ENCODE measurements around the gene GFI1B. TPM values are rescaled to one million over a fixed set of nuclear protein-coding genes. Genes with fewer than 3 reads are reported as not detected.

GFI1B gene
- total and polyA plus RNA-seq, 2 of the 13 experiments (the other 11 are each of a cell fraction or from before 2014, with no cell fraction given): 0.15 to 0.51 TPM

DNA sequence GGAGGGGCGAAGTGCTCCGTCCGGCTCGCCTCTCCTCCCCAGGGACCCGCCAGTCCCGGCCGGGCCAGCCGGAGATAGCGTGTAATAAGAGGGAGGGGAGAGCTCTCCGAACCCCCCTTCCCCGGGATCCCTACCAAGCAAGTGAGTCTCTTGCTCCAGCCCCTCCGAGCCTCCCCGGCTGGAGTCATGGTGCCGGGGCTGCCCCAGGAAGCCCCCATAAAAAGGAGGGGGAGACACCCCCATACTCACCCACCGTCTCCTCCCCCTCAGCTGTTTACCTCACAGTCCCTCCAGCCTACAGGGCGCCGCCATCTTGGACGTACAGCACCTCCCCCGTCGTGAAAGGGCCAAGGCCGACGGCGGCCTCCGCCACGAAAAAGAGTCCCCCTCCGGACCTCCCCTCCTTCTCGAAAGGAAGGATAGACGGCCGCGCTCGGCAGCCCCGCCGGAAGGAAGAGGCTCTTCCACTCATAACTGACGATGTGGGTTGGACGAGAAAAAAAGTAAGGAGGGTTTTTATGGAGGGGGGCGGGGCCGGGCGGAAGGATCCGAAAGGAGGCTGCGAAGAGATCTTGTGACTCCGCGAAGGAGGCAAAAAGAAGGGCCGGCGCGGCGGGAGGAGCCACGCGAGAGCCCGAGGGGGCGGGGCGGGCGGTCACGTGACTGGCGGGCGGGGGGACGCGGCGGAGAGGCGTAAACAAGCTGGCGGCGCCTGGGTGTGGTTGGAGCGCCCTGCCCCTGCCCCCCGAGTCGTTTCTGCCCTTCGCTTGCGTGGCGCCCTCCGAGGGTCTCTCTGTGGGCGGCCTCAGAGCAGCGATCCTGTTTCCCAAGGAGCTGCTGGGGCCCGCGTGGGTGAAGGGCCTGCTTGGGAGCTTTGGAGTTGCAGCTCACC, 34.0 kb upstream of the GFI1B start, which contains the start of gene TSC1 (continued):
- TF ChIP-seq, protein P1, sequence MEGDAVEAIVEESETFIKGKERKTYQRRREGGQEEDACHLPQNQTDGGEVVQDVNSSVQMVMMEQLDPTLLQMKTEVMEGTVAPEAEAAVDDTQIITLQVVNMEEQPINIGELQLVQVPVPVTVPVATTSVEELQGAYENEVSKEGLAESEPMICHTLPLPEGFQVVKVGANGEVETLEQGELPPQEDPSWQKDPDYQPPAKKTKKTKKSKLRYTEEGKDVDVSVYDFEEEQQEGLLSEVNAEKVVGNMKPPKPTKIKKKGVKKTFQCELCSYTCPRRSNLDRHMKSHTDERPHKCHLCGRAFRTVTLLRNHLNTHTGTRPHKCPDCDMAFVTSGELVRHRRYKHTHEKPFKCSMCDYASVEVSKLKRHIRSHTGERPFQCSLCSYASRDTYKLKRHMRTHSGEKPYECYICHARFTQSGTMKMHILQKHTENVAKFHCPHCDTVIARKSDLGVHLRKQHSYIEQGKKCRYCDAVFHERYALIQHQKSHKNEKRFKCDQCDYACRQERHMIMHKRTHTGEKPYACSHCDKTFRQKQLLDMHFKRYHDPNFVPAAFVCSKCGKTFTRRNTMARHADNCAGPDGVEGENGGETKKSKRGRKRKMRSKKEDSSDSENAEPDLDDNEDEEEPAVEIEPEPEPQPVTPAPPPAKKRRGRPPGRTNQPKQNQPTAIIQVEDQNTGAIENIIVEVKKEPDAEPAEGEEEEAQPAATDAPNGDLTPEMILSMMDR (CRISPR knock-in tag; IDR thresholded peaks at IDR 0.05): 0 out of 2 replicates have a peak, but pooled peaks have one; percentile 7
- no peak for TF ChIP-seq ZNF839 (CRISPR knock-in tag; IDR thresholded peaks at IDR 0.05; ENCODE audit: borderline replicate concordance)
- TF ChIP-seq, protein P2, sequence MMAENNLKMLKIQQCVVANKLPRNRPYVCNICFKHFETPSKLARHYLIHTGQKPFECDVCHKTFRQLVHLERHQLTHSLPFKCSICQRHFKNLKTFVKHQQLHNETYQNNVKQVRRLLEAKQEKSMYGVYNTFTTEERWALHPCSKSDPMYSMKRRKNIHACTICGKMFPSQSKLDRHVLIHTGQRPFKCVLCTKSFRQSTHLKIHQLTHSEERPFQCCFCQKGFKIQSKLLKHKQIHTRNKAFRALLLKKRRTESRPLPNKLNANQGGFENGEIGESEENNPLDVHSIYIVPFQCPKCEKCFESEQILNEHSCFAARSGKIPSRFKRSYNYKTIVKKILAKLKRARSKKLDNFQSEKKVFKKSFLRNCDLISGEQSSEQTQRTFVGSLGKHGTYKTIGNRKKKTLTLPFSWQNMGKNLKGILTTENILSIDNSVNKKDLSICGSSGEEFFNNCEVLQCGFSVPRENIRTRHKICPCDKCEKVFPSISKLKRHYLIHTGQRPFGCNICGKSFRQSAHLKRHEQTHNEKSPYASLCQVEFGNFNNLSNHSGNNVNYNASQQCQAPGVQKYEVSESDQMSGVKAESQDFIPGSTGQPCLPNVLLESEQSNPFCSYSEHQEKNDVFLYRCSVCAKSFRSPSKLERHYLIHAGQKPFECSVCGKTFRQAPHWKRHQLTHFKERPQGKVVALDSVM (CRISPR knock-in tag; IDR thresholded peaks at IDR 0.05): peak; percentile 85
- TF ChIP-seq YEATS2 (CRISPR knock-in tag; IDR thresholded peaks at IDR 0.05; ENCODE audit: borderline replicate concordance): peak; percentile 84; the same call in 1 of the 2 replicates
- peak; percentile 40 for TF ChIP-seq FOSL2 (CRISPR knock-in tag; IDR thresholded peaks at IDR 0.05)
- TF ChIP-seq ZNF354B (CRISPR knock-in tag; IDR thresholded peaks at IDR 0.05): no peak
- TF ChIP-seq ZC3H4 (CRISPR knock-in tag; IDR thresholded peaks at IDR 0.05; ENCODE audit: borderline replicate concordance): no peak
- TF ChIP-seq ZNF607 (CRISPR knock-in tag; IDR thresholded peaks at IDR 0.05; ENCODE audit: borderline replicate concordance): peak; percentile 70; the same call in 1 of the 2 replicates
- peak; percentile 92 for TF ChIP-seq ZFP90 (CRISPR knock-in tag; IDR thresholded peaks at IDR 0.05; ENCODE audit: borderline replicate concordance)
- TF ChIP-seq ZNF329 (CRISPR knock-in tag; IDR thresholded peaks at IDR 0.05; ENCODE audit: low read depth): no peak
- TF ChIP-seq, protein P3, sequence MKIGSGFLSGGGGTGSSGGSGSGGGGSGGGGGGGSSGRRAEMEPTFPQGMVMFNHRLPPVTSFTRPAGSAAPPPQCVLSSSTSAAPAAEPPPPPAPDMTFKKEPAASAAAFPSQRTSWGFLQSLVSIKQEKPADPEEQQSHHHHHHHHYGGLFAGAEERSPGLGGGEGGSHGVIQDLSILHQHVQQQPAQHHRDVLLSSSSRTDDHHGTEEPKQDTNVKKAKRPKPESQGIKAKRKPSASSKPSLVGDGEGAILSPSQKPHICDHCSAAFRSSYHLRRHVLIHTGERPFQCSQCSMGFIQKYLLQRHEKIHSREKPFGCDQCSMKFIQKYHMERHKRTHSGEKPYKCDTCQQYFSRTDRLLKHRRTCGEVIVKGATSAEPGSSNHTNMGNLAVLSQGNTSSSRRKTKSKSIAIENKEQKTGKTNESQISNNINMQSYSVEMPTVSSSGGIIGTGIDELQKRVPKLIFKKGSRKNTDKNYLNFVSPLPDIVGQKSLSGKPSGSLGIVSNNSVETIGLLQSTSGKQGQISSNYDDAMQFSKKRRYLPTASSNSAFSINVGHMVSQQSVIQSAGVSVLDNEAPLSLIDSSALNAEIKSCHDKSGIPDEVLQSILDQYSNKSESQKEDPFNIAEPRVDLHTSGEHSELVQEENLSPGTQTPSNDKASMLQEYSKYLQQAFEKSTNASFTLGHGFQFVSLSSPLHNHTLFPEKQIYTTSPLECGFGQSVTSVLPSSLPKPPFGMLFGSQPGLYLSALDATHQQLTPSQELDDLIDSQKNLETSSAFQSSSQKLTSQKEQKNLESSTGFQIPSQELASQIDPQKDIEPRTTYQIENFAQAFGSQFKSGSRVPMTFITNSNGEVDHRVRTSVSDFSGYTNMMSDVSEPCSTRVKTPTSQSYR (CRISPR knock-in tag; IDR thresholded peaks at IDR 0.05; ENCODE audit: borderline replicate concordance): peak; percentile 81; the same call in 1 of the 2 replicates
- TF ChIP-seq, protein P4, sequence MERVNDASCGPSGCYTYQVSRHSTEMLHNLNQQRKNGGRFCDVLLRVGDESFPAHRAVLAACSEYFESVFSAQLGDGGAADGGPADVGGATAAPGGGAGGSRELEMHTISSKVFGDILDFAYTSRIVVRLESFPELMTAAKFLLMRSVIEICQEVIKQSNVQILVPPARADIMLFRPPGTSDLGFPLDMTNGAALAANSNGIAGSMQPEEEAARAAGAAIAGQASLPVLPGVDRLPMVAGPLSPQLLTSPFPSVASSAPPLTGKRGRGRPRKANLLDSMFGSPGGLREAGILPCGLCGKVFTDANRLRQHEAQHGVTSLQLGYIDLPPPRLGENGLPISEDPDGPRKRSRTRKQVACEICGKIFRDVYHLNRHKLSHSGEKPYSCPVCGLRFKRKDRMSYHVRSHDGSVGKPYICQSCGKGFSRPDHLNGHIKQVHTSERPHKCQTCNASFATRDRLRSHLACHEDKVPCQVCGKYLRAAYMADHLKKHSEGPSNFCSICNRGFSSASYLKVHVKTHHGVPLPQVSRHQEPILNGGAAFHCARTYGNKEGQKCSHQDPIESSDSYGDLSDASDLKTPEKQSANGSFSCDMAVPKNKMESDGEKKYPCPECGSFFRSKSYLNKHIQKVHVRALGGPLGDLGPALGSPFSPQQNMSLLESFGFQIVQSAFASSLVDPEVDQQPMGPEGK (CRISPR knock-in tag; IDR thresholded peaks at IDR 0.05): peak; percentile 57
- no peak for TF ChIP-seq RFX3 (CRISPR knock-in tag; IDR thresholded peaks at IDR 0.05)
- TF ChIP-seq SP2 (CRISPR knock-in tag; IDR thresholded peaks at IDR 0.05): no peak; the same call in 1 of the 2 replicates
- TF ChIP-seq, protein P5, sequence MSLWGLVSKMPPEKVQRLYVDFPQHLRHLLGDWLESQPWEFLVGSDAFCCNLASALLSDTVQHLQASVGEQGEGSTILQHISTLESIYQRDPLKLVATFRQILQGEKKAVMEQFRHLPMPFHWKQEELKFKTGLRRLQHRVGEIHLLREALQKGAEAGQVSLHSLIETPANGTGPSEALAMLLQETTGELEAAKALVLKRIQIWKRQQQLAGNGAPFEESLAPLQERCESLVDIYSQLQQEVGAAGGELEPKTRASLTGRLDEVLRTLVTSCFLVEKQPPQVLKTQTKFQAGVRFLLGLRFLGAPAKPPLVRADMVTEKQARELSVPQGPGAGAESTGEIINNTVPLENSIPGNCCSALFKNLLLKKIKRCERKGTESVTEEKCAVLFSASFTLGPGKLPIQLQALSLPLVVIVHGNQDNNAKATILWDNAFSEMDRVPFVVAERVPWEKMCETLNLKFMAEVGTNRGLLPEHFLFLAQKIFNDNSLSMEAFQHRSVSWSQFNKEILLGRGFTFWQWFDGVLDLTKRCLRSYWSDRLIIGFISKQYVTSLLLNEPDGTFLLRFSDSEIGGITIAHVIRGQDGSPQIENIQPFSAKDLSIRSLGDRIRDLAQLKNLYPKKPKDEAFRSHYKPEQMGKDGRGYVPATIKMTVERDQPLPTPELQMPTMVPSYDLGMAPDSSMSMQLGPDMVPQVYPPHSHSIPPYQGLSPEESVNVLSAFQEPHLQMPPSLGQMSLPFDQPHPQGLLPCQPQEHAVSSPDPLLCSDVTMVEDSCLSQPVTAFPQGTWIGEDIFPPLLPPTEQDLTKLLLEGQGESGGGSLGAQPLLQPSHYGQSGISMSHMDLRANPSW (CRISPR knock-in tag; IDR thresholded peaks at IDR 0.05; ENCODE audit: borderline replicate concordance): 0 out of 2 replicates have a peak, but pooled peaks have one; percentile 25
- no peak for TF ChIP-seq POLR2AphosphoS2 (IDR thresholded peaks at IDR 0.05; ENCODE audit: low read depth, low read length)

Measured in HepG2 (cell line).